Activated T-helper 1 cell treated with Interleukin-2 at 50 U/mL for 16 hours (primary cell): ENCODE measurements around the gene PRSS36.
"Not testable (repeated sequence)": the region's sequence is repeated elsewhere in the genome, so short reads cannot be mapped to it uniquely, and the experiment has no call there.

Experiments used
- DNase-seq: peaks from one replicate; pipeline ENCODE4 v3.0.0-alpha.2; 2020; ENCODE audit warnings: low read depth

Gene PRSS36

DNA sequence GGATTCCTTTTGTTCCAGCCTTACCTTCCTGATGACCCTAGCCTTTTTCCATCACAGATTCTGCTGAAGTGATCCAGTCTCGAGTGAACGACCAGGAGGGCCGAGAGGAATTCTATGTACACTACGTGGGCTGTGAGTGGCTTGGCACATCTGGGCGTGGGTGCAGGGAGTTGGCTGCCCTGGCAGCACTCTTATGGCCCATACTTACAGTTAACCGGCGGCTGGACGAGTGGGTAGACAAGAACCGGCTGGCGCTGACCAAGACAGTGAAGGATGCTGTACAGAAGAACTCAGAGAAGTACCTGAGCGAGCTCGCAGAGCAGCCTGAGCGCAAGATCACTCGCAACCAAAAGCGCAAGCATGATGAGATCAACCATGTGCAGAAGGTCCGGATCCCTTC lies 29.7 kb downstream of the PRSS36 start:
- no peak for DNase-seq

DNA sequence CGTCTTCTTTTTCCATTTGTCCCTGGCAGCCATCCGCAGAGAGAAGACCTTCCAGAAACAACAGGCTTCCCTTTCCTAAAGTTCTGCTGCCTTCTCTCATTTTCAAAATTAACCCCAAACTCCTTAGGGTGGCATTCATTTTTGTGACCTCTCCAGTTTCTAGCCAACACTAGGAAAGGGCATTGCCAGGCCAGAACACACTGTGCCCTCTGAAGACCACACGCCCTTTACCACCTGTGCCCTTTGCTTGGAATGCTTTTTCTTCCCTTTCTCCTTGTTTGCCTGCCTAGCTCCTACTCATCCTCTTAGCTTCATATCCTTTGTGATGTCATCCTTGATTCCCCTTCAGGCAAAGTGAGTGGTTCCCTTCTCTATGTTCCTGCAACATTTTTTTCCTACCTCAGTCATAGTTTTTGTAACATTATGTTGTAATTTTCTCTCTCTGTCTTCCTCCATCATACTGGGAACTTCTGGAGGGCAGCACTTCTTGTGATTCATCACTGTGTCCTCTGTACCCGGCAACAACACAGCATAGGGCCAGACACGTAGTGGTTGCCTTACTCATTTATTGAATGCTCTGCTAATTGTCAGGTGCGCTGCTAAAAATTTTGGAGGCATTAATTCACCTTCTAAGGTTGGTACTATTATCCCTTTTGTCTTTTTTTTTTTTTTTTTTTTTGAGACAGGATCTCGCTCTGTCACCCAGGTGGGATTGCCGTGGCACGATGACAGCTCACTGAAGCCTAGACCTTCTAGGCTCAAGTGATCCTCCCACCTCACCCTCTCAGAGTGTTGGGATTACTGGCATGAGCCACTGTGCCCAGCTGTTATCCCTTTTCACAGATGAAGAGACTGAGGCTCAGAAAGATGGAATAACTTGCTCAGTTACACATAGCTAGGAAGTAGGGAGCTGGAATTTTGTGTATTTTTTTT lies 31.4 kb downstream of the PRSS36 start:
- no peak for DNase-seq

DNA sequence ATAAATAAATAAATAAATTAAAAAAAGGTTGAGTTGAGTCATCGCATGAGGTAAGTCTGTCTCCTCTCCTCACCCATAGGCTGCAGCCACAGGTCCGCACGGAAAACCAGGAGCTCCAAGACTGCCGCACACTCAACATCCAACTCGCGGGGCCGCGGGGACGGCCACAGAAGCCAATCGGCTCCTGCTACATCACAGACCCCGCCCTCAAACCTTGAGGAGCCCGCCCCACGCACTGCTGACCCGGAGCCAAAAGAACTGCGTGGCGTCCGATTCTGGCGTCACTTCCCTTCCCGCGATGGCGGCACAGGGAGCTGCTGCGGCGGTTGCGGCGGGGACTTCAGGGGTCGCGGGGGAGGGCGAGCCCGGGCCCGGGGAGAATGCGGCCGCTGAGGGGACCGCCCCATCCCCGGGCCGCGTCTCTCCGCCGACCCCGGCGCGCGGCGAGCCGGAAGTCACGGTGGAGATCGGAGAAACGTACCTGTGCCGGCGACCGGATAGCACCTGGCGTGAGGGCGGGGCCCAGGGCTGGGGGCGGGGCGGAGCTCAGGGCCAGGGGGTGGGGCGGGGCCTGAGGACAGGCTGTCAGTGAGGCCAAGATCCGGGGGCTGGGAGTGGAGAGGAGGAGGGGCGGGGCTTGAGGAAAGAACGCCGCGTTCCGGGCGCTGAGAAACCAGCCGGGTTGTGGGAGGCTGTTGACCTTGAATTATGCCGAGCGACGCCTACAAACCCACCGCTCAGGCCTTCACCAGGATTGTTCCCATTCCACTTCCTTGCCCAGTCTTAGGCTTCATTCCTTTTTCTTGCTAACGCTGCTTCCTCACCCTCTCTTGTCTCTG lies 32.3 kb downstream of the PRSS36 start, which contains the start of gene KAT8:
TSS of gene KAT8 (plus strand) at position 281 of the 839 bp plus-strand sequence. CDS start at position 299, 18 bp downstream.
- peak; percentile 92 for DNase-seq

DNA sequence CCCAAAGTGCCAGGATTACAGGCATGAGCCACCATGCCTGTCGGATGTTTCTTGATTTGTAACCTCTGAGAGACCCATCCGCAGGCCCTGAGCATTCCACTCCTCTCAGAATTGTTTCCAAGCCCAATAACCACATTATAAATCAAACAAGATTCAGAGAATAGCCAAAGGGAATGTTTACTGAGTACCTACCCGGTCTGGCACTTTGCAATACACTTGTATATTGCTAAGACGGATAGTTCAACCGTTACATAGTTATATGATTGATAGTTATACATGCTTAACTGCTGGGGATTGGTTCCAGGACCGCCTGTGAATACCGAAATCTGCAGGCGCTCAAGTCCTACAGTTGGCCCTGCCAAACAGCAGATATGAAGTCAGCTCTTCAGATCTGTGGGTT lies 35.4 kb downstream of the PRSS36 start:
- no peak for DNase-seq

DNA sequence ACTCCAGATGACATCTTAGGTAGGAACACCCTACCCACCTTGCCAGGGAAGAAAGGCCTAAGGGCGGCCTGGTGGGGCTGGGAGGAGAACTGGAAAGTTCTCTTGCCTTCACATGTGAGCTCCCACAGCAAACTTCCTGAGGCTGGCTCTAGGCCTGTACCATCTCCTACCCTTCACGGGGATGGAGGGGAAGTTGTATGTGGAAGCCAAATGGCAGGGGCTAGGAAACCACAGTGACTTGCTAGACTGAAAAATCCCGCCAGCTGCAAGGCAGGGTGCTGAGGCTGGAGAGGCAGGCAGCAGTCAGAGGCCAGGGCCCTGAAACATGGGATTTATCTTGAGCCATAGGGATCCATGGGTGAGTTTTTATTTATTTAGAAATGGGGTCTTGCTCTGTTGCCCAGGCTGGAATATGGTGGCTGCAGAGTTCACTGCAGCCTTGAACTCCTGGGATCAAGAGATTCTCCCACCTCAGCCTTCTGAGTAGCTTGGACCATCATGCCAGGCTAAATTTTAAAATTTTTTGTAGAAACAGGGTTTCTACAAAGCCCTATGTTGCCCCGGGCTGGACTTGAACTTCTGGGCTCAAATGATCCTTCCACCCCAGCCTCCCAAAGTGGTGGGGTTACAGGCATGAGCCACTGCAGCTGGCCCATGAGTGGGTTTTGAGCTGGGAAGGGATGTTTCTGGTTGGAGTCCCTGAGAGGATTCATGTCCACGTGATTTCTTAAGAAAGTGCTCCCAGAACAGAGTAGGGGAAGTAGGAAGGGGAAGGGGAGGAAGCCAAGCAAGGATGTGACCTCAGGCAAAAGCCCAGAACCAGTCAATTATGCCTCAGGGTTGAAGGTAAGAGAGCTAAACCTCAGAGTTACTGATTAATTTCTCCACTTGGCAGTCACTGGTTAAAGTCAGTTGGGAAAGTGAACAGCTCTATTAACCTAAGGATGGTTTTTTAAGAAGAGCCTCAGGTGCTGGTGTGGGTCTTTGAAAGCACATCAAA lies 36.4 kb downstream of the PRSS36 start:
- DNase-seq, result no peak

DNA sequence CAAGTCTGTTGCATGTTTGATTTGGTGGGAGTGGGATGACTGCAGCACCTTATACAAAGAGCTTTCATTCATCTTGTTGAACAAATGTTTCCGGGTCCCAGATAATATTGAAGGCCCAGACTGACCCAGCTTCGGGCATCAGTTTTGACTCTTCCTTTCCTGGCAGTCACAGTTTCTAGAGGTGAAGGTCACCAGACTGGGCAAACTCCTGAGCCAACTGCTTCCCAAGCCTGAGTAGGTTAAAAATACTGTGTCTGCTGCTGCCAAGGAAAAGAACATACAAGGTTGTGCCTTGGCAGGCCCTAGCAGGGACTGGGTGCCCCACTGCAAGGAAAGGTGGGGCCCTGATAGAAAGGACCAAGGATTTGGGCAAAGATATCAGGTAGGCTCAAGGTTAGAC lies 37.2 kb downstream of the PRSS36 start:
- no peak for DNase-seq

DNA sequence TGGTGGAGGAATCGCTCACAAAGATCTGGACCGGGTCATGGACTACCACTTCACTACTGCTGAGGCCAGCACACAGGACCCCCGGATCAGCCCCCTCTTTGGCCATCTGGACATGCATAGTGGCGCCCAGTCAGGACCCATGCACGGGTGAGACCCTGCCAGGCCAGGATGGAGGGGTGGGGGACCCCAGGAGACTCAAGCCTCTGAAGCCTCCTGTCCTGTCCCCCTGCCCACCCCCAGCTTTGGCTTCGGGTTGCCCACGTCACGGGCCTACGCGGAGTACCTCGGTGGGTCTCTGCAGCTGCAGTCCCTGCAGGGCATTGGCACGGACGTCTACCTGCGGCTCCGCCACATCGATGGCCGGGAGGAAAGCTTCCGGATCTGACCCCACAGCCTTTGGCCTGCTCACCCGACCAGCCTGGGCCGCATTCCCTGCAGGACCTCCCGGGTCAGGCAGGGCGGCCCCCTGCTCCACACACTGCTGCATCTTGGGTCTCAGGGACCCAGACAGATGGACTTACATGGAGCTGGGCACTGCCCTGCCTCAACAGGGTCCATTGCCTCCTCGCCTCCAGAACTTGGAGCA lies 37.9 kb downstream of the PRSS36 start:
- no peak for DNase-seq

DNA sequence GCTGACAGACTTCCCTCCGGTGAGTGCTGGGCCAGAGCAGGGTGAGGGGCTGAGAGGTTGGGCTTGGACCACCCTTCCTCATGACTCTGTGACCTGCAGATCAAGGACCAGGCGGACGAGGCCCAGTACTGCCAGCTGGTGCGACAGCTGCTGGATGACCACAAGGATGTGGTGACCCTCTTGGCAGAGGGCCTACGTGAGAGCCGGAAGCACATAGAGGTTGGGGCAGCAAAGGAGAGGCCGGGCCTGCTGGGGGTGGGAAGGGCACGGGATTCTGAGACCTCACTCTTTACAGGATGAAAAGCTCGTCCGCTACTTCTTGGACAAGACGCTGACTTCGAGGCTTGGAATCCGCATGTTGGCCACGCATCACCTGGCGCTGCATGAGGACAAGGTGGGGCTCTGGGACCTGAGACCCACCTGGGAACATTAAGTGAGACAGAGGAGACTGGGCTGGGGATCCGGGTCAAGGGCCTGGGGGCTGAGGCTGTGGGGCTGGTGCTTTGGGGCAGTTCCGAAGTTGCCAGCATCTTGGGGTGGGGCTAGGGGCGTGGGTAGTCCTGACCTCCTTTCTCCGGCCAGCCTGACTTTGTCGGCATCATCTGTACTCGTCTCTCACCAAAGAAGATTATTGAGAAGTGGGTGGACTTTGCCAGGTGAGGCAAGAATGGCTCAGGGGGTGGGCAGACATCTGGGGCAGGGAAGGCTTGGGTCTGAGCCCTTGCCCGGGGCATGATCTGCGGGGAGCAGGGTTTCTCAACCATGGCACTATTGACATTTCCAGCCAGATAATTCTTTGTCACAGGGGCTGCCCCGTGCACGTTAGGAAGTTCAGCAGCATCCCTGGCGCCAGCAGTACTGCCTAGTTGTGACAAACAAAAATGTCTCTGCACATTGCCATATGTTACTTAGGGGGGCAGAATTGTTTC lies 39.5 kb downstream of the PRSS36 start:
- no peak for DNase-seq

DNA sequence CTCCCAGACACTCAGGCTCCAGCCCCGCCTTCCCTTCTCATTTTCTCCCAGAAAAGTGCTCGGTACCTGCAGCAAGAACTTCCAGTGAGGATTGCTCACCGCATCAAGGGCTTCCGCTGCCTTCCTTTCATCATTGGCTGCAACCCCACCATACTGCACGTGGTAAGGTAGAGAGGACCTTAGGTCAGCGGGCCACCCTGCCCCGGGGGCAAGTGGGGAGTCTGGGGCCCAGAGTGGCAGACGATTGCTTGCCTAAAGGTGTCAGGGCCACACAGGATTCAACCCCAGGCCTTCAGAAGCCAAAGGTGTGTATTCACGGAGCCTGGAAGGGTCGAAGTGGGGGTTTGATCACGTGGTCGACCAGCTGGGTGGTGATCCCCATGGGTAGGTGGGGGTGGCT lies 40.2 kb downstream of the PRSS36 start:
- DNase-seq, result no peak

DNA sequence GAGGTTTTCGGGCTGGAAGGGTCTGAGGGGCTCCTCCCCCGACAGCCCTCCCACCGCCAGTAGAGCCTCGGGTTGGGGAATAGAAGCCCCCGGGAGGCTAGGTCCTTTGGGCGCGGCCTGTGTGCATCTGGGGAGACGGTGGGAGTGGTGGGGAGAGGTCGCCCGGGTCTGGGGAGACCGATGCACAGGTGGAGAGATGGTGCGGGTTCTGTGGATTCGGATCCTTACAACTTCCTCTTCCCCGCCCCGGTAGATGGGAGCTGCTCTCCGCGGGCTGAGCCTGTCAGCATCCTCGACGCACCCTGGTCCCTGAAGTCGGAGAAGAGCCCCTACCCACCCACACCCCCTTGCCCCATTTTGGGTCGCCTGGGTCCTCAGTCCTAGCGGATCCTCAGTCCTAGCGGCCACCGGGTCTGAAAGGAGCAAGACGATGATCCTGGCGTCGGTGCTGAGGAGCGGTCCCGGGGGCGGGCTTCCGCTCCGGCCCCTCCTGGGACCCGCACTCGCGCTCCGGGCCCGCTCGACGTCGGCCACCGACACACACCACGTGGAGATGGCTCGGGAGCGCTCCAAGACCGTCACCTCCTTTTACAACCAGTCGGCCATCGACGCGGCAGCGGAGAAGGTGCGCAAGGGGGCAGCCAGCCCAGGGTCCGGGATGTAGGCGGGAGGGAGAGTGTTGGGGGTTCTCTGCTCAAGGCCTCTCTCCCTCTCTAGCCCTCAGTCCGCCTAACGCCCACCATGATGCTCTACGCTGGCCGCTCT lies 40.9 kb downstream of the PRSS36 start:
- DNase-seq, result no peak

DNA sequence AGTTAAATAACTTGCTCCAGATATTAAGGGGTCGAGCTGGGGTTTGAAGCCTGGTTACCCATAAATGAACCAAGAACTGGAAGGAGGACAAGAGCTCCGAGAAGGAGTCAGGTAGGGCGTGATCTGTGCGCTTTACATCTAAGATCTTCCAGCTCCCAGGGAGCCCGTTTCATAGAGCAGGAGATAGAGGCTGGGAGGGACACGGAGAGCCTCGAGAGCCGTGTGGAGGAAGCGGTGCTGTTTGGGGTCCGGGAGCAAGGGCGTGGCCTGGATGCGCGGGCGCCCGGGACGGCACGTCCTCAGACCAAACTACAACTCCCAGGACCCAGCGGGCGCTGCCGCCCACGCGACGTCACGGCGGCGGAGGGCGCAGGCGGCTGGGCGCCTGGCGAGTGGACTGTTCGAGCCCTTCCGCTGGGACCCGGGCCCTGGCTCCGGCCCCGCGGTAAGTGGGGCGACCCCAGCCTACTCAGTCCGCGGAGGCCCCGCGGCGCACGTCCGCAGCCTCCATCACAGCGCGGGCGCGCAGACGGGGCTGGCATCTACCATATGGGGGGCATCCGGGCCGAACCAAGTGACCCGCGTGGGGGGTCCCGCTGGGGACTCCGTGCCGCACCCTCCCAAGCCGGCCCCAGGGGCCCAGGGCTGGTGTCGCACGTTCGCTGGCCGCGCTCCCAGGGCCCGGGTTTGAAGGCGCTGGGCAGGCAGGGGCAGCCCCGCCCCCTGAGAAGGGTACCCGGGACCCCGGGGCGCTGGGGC lies 41.7 kb downstream of the PRSS36 start, which contains the start of gene BCKDK:
TSS of gene BCKDK (plus strand) at position 352 of the 759 bp plus-strand sequence. CDS start 838 bp downstream, outside the sequence.
- DNase-seq, result peak; percentile 47

DNA sequence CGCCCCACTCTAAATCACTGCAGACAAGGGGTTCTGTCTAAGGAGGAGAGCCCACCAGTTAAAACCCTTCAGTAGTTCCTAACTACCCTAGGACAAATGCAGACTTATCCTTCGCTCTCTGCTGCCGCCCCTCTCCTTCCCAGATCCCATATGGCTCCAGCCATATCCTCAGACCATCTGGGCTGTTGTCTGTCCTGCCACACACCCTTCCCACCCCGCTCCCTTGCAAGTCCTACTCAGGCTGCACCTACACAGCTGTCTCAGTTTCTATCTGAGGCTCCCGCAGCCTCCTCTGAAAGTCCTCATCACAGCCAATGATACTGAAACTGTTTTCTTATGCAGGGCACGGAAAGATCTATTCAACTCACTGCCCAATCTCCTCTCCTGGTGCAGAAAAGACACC lies 42.4 kb downstream of the PRSS36 start:
- DNase-seq, result no peak

DNA sequence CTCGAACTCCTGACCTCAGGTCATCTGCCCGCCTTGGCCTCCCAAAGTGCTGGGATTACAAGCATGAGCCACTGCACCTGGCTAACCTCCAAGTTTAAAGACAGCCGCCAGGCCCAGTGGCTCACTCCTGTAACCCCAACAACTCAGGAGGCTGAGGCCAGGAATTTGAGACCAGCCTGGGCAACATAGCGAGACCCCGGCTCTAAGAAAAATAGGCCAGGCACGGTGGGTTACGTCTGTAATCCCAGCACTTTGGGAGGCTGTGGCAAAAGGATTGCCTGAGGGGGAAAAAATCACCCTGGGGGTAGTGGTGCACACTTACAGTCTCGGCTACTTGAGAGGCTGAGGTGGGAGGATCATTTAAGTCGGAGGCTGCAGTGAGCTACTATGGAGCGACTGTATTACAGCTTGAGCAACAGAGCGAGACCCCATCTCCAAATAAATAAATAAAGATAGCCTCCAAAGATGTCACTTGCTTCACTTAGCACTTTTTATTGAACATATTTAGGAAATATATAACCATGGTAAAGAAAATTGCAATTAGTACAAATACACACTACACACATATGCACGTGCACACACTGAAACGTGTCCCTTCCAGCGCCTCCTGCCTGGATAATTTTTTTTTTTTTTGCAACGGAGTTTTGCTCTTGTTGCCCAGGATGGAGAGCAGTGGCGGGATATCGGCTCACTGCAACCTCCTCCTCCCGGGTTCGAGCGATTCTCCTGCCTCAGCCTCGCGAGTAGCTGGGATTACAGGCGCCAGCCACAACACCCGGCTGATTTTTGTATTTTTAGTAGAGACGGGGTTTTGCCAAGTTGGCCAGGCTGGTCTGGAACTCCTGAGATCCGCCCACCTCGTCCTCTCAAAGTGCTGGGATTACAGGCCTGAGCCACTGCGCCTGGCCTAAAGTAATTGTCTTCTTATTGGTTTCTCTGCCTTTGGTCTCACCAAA lies 43.1 kb downstream of the PRSS36 start:
- no peak for DNase-seq

DNA sequence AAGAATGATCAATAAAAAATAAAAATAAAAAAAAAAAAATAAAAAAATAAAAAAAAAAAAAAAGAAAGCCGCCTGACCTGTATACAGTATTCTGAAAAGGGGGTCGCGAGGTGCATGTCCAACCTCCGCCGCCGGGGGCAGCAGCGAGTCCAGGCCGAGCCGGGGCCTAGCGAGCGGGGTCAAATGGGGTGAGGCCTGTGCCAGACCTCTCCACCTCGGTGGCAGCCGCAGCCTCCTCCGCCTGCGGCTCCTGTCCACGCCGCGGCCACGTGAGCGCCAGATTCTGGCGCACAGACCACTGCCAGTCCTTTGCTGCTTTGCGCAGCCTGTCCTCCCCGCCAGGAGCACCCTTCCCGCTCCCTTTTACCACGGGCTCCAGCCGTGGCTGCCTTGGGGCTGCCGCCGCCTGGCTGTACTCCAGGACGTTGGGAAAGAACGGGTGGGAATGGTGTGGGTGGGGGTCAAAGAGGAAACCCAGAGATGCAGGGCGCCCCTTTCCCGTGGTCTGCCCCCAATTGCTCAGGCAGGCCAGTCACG lies 44.1 kb downstream of the PRSS36 start:
- DNase-seq, result peak; percentile 52

DNA sequence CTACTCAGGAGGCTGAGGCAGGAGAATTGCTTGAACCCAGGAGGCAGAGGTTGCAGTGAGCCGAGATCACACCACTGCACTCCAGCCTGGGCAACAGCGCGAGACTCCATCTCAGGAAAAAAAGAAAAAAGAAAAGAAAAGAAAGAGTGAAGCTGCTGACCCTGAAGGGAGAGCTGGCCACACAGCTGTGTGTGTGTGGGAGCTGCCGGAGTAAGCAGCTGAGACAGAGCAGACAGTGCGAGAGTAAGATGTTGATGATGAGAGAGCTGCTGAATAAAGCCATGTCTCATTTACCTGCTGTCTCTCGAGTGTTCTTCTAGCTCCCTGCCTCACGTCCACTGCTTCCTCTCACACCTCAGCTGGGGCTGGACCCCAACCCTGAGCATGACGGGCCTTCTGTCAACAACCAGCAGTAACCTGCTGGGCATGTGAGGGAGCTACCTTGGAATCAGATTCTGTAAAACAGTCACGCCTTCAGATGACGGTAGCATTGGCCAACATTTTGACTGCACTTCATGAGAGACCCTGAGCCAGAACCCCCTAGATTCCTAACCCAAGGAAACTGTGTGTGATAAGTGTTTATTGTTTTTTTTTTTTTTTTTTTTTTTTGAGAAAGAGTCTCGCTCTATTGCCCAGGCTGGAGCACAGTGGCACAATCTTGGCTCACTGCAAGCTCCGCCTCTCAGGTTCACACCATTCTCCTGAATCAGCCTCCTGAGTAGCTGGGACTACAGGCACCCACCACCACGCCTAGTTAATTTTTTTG lies 48.8 kb downstream of the PRSS36 start:
- not testable (repeated sequence) for DNase-seq
